NCI-H510A (cell line): ENCODE measurements around the gene SLC13A2.

Source experiments
- DNase-seq: peaks from one replicate; lab custom pipeline; 2025; lab: John Stamatoyannopoulos, UW

The SLC13A2 gene

DNA sequence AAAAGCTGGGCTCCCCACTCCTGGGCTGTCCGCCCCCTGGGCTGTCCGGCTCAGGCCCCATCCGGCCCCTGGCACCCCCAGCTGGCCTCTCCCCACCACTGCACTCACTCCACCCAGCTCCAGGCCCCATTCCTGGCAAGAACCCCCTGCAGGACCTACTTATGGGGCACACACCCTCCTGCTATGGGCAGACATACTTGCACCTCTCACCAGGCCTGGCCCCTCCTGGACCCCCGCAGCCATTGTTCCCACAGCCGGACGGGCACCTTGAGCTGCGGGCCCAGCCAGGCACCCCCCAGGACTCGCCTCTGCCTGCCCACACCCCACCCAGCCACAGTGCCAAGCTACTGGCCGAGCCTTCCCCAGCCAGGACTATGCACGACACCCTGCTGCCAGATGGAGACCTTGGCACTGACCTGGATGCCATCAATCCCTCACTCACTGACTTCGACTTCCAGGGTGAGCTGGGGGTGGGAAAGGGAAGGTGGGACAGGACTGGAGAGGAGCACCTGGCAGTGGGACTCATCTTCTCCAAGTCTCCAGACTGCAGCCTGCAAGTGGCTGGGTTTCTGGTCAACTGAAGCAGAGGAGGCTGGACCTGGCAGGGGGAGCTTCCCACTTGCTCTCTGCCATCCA lies 61.4 kb downstream of the SLC13A2 start:
- no peak for DNase-seq

DNA sequence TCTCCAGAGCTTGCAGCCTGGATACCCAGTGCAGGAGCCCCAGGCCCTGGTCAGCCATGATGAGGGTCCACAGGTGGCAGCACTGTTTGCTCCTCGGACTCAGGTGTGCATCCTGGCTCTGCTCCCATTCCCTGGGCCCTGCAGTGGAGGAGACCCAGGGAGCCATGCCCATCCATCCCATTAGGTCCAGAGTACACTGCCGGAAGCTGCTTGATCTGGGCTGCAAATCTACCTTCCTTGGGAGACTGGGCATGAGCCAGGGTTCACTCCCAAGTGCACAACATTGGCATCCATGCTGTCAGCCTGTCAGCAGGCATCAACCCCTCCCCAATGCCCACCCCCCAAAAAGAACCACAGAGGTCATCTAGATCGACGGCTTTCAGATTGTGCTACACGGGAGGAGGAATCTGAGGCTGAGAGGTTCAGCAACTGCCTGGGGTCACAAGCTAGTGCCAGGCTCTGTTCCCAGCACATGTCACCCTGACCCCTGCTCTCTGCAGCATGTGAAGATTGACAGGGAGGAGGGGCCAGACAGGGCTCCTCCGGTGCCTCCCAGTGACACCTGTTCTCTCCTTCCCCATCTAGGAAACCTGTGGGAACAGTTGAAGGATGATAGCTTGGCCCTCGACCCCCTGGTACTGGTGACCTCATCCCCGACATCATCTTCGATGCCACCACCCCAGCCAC lies 63.2 kb downstream of the SLC13A2 start:
- no peak for DNase-seq

DNA sequence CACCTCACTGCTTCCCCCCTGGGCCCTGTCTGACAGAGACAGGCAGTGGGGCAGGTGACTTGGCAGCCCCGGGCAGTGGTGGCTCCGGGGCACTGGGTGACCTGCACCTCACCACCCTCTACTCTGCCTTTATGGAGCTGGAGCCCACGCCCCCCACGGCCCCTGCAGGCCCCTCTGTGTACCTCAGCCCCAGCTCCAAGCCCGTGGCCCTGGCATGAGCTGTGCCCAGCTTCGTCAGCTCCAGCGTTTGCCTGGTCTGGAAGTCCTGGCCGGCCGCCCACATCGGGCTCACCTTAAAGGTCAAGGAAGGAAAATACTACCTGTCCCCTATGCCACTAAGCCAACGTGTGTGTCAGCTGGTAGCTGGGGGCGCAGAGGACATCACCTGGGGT lies 63.8 kb downstream of the SLC13A2 start:
- DNase-seq: no peak

DNA sequence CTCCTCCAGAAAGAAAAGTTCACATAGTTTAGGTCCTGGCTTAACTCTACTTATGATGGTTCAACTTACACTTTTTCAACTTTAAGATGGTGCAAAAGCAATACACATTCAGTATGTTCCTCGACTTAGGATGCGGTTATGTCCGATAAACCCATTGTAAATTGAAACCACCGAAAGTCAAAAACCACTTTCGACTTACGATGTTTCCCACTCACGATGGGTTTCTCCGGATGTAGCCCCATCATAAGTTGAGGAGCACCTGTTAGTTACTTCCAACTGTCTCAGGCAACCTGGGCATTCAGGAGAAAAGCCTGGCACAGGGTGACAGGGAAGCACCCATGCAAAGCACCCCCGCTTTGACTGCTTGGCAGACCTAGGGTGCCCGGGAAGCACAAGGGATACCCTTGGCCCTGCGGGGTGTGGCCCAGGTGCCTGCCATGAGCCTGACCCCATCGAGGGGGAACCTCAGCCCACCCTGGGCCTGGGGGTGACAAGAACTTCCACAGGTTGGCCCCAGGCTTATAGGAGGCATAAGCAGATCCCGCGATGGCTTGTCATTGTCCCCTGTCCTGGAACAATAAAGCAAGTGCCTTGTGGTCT lies 65.0 kb downstream of the SLC13A2 start:
- no peak for DNase-seq

DNA sequence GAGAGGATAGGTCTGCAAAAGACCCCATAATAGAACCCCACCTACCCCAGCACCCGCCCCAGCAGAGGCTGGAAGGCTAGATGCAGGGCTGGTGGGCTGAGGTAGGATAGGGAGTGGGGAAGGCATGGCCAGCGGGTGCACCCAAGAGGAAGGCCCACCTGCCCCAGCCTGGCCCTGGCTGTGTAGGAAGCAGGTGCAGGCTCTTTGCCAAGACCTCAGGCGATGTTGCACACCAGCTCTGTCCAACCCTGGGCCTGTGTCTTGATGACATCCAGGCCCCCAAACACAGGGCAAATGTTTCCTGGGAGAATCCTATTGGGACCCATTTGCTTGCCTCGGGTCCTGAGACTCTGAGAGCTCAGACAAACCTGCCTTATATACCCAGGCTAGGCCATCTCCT lies 66.8 kb downstream of the SLC13A2 start:
- no peak for DNase-seq

DNA sequence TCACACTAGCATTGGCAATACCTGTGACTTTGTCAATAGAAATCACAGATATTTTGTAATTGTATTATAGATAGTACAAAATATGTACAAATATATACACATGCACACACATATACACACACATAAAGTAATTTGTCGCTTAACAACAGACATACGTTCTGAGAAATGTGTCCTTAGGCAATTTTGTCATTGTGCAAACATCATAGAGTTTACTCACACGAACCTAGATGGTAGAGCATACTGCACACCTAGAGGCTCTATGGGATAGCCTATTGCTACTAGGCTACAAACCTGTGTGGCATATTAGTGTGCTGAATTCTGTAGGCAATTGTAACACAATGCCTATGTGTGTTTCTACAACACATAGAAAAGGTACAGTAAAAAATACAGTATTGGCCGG lies 68.0 kb downstream of the SLC13A2 start:
- DNase-seq: no peak

DNA sequence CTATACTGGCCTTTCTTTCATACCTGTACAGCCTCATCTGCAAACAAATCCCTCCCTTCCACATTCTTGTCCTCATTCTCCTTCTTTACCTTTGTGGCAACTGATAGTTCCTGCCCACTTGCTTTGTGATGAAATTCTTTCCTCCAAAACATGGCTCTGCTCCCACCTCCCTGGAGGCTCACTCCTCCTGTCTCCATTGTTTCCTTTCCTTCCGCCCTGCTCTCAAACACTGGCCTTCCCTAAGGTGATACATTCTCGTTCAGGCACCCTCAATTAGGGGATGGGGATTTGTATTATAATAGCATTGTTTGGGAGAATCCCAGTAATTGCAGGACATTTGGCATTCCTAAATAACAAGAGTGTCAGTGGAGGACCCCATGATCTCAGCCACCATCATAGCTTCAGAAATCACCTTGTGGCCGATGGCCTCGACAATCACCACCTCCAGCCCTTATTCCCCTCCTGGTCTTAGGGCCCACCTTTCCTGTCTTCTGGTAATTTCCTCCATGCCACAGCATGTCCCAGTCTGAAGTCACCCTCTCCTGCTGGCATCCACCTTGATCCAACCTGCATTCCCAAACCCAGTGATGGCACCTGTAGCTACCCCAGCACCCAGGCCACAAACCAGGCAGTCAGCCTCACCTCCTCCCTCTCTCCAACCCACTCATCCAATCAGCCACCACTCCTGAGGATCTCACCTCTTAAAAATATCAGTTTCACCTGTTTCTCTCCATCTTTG lies 71.1 kb downstream of the SLC13A2 start:
- DNase-seq: no peak

DNA sequence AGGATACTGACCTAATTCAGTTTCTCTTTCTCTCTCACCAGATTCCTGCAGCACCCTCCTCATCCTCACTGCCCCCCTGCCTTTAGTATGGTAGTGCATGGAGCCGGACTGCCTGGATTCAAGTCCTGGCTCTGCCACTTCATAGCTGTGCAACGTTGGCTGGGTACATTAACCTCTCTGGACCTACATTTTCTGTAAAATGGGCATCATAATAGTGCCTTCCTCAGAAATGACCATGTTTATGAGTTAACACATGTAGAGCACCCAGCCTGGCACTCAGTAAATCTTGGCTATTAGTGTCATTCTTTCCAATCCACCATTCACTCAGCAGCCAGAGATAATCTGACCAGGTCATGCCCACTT lies 71.7 kb downstream of the SLC13A2 start:
- no peak for DNase-seq

DNA sequence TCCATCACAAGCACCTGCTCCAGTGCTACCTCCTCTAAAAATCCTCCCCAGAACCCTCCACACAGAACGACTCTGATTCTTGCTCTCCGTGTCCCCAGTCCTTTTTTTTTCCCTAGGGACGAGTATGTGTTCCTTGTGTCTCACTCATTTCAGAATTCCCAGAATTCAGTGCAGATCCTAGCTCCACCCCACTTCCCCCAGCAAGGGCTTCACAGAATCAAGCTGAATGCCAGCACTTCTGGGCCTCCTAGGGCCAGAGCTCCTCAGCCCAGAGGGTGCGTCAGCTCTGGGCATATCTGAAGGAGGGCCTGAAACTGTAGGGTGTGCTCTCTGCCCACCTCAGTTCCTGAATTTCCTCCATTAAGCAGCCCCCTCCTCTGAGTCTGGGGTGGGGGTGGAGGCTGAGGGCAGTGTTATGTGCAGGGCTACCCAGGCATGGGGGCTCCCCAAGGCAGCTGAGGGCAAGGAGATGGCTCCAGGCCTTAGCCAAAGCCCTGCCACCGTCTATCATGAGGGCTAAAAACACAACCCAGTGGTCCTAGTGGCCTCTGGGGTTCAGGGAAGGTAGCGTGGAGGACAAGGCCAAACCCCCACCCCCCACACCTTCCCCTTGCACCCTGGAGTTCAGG lies 72.5 kb downstream of the SLC13A2 start:
- no peak for DNase-seq

DNA sequence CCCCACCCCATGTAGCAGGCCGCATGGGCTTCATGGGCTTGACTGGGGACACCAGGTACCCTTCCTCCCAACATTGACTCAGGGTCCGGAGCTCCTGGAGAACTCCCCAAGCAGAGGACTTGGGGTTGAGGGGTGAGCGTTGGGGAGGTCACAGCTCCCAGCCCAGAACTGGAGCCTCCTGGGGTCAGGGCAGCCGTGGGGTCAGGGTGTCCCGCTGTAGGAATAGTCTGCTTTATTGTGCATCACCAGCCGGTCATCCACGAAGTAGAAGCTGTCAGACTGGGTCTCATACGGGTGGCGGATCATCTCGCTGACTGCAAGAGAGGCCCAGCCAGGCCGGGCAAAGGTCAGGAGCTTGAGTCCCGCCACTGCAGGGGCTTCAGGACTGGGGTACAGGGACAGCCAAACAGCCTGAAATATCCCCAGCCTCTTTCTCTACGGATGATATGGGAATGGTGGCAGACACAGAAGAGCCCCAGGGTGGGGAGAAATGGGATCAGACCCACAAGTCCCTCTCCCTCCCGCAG lies 73.7 kb downstream of the SLC13A2 start:
- DNase-seq: no peak
